GM21390 (cell line): Measurements from ENCODE around the gene MBD3.
A peak's percentile ranks its signal among the peaks of the same experiment; 100 is the strongest.
"Not testable (repeated sequence)": the region's sequence is repeated elsewhere in the genome, so short reads cannot be mapped to it uniquely, and the experiment has no call there.

Source experiments
- ATAC-seq: cut with Tn5 transposase; IDR thresholded peaks from one replicate; pipeline ENCODE4 v1.9.1; 2021; ENCODE audit not compliant: unreplicated experiment

MBD3 gene, protein sequence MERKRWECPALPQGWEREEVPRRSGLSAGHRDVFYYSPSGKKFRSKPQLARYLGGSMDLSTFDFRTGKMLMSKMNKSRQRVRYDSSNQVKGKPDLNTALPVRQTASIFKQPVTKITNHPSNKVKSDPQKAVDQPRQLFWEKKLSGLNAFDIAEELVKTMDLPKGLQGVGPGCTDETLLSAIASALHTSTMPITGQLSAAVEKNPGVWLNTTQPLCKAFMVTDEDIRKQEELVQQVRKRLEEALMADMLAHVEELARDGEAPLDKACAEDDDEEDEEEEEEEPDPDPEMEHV

GRCh38 chr19:1592755-1593500 is at the start of gene MBD3:
TSS of gene MBD3 (minus strand) at chr19:1592865. CDS start at chr19:1592631, 234 bp downstream.
- ATAC-seq, result peak; percentile 63

- not testable (repeated sequence) for ATAC-seq
These were observed 48.3 kb upstream of the MBD3 start for GRCh38 chr19:1640893-1641448.

- no peak for ATAC-seq
These were observed 43.9 kb upstream of the MBD3 start for GRCh38 chr19:1636325-1637236.

DNA sequence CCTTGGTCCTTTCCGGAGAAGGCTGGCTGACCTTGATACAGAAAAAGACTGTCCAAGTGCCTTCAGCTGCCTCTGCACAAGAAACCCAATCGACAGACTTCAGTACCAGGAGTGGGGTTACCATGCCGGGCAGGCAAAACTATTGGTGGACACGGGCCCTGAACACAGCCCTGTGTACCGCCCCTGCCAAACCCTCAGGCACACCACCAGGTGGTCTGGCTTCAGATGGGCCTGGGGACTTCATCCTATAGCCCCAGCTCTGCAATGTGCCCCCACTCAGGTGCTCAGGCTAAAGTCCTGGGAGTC is 42.2 kb upstream of the MBD3 start:
- ATAC-seq, result no peak

DNA sequence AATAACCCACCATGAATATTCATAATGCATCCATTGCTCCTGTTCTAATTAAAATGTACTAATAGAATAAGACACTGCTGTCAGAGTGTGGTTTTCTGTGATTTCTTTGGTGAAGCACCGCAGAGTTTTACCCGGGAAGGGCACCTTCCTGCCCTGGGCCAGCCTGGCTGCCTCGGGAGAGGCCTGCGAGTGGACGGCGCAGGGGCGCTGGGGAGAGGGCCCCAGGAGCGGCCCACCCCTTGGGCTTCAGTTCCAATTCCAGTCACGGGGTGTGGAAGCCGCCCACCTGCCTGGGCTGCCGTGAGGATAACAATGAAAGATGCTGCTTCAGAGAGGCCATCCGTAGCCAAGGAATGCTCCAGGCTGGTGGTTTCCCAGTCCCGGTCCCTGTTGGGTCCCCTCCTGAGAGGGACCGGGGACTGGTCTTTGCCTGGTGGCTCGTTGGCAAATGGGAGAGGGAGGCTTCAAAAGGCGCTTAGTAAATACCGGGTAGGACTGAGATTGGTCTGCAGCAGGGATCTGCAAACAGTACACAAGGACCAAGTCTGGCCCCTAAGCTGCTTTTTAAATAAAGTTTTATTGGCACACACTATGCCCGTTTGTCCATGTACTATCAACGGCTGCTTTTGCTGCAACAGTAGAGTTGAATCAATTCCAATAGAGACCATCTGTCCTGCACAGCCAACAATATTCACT is 41.7 kb upstream of the MBD3 start:
- no peak for ATAC-seq

DNA sequence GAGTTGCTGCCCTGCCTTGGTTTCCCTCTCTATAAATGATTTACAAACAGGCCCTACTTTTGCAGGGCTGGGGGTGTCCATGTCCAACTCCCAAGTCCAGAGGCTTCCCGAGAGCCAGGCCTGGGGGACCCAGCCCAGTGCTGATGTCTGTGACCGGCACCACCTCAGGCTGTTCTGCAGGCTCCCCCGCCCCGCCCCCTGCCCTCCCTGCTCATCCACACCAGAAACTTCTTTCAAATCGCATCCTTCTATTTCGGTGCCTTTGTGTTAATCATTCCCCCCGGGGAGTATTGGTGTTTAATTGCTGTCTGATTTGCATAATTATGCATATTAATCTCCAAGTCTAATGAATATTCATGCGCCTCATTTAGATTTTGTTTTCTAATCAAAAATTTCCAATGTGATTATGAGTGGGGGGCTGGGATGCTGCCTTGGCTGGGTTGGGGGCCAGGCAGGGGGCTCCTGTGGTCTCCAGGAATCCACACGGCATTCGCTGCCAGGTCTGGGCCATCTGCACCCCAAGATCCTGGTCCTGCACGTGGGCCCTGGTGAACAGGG is 40.7 kb upstream of the MBD3 start:
- no peak for ATAC-seq

DNA sequence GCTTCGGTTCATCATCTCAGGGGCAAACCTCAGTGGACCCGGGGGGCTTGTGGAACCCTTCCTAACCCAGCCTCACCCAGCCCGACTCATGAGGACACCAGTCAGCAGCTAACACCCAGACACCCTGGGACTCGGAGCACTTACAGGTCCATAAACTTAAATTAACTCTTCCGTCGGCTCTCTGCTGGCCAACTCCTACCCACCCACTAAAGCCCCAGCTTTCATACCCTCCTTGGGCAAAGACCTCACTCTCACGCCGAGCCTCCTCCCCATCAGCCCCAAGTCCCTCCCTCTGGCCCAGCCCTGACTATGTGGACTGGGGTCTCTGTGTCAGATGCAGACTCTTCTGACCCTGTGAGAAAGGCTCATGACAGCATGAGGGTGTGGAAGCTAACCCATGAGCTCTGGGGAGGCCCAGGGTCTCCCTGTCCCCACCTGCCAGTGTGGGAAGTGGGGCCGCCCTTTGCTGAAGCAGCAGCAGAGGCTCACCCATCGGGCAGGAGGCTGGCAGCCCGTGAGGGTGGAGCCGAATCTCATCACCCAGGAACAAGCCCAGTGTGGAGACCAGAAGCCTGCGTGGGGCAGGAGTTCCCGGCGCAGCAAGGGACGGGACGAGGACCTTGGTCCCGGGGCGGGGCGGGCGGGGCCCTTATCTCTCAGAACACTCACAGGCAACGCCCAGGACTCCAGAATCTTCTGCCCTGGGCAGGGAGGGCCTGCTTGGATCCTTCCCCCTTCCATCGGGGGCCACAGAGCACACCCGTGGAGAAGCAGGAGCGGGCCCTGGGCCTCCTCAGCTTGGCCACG is 40.0 kb upstream of the MBD3 start:
- ATAC-seq, result no peak

GRCh38 chr19:1631557-1632100 is 39.0 kb upstream of the MBD3 start:
- no peak for ATAC-seq

DNA sequence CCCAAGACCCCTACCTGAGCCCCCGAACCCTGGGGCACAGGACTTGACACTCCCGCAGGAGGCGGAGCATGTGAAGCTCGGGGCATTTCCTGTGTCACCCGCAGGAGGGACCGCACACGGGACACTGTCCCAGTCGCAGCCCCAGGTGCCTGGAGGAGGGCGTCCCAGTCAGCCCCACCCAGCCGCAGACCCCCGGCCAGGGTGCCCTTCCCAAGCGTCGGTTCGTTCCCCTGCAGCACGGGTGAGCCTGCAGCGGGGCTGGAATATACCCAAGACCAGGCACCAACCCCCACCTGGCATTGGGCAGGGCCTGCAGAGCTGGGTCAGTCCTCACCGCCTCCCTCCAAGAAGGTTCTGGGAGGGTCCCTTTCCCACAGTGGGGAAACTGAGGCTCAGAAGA is 38.1 kb upstream of the MBD3 start:
- no peak for ATAC-seq

DNA sequence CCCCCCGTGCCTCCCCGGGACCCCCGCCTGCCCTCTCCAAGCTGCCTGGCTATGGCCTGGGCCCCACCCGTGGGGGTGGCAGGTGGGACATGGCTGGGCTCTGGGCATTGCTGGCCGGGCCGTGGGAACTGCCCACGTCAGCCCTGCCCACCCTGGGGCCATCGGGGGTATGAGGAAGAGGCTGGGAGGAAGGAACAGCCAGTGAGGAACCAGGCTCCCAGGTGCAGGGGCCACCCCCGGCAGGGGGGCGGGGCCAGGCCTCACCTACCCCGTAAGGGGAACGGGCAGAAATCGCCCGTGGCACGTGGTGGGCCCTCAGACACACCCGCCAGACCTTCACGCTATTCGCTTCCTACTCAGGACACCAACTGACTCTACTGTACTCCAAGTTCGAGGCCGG is 37.3 kb upstream of the MBD3 start:
- ATAC-seq, result no peak

DNA sequence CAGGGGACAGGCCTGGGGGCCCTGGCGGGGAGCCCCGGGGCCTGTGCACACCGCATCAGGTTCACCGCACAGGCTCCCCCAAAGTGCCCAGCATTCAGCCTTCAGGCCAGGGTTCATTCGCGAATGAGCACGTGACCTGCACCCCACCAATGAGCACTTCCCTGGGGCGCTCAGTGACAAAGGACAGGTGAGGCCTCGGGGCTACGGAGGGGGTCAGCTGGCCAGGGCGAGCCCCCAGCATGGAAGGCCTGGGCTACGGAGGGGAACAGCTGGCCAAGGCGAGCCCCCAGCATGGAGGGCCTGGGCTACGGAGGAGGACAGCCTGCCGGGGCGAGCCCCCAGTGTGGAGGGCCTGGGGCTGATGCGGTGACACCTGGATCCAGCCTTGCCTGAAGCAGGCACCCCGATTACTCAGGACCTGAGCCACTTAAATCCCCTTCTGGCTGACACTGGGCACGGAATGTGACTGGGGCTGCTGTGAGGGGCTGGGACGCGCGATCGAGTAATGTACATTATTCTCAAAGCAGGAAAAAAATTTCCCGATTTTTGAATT is 36.7 kb upstream of the MBD3 start:
- ATAC-seq, result no peak

DNA sequence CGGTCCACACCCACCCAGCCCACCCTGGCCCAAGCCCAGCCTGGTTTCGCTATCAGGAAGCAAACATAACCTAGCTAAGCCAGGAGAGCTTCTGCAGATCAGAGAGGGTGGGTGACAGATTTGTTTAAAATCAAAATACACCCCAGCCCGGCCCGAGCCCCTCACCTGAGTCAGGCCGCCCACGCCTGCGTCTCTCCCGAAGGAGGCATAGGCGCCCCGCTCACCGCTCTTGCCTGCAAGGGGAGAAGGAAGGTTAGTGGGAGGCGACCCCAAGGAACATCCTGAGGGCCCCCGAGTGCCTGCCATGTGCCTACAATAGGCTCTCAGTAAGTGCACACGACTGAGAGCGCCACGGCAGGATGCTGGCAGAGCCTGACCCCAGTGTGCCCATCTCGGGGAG is 34.5 kb upstream of the MBD3 start:
- no peak for ATAC-seq

- no peak for ATAC-seq
These were observed 33.8 kb upstream of the MBD3 start for GRCh38 chr19:1626417-1627010.

- ATAC-seq, result no peak
These were observed 31.8 kb upstream of the MBD3 start for GRCh38 chr19:1624458-1624857.

GRCh38 chr19:1622541-1622940 is 29.9 kb upstream of the MBD3 start:
- no peak for ATAC-seq

- no peak for ATAC-seq
These were observed 29.3 kb upstream of the MBD3 start for GRCh38 chr19:1622007-1622406.

GRCh38 chr19:1621574-1621973 is 28.9 kb upstream of the MBD3 start:
- no peak for ATAC-seq

DNA sequence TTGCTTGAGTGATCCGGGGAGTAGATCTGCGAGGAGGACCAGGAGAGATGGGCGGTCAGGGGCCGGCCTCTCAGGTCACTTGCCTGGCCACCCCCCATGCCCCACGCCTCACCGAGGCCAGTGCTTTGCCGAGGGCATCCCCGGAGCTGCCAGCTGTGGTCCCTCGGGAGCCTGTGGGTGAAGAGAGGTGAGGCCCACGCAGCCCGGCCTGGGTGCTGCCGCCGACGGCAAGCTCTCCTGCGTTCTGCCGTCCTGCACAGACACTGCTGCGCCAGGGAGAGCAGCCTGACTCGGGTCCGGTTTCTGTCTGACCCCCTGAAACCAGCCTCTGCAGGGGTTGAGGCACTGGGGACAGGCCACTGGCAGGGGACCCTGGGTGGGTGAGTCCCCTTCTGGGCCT is 28.4 kb upstream of the MBD3 start:
- ATAC-seq, result no peak

- no peak for ATAC-seq
These were observed 27.8 kb upstream of the MBD3 start for GRCh38 chr19:1620502-1620901.
